SK-N-MC (cell line): ENCODE results near the gene ANKS1A.

Experiments used
- EZH2 ChIP-seq: fragments of 200-600 bp; sonication (generic); IDR thresholded peaks from one replicate; pipeline ENCODE4 v1.6.1; 2017; ENCODE audit warnings: antibody characterized with exemption
- FOXP2 ChIP-seq: optimal IDR thresholded peaks from 2 replicates; pipeline ENCODE3; 2011; ENCODE audit warnings: mild to moderate bottlenecking, moderate library complexity; ENCODE audit not compliant: insufficient read depth; ENCODE audit errors: extremely low read length, control extremely low read depth
- POLR2AphosphoS5 ChIP-seq: IDR thresholded peaks from 2 replicates; pipeline ENCODE4 v1.6.1; 2012; ENCODE audit warnings: mild to moderate bottlenecking, low read depth, low read length, borderline replicate concordance

- TF ChIP-seq EZH2: no peak
- no peak for TF ChIP-seq POLR2AphosphoS5
- TF ChIP-seq FOXP2: no peak
Observed at GRCh38 chr6:35139924-35140638, 251.0 kb downstream of the ANKS1A start.
